Epithelial cell of esophagus (primary cell): ENCODE measurements around the gene SORBS1.

ENCODE experiments used
- DNase-seq: peaks from one replicate; pipeline ENCODE4 v3.0.0; 2010; ENCODE audit warnings: low read depth
- H3K4me3 ChIP-seq: 2 replicates; pipeline ENCODE4 v1.5.1; 2011; ENCODE audit warnings: mild to moderate bottlenecking, low read length, control low read depth
- CTCF ChIP-seq: IDR thresholded peaks from 2 replicates; pipeline ENCODE4 v1.5.1; 2011; ENCODE audit warnings: low read depth, mild to moderate bottlenecking, low read length, control low read depth, inconsistent platforms; ENCODE audit not compliant: insufficient read depth; ENCODE audit errors: missing control alignments

SORBS1 gene

DNA sequence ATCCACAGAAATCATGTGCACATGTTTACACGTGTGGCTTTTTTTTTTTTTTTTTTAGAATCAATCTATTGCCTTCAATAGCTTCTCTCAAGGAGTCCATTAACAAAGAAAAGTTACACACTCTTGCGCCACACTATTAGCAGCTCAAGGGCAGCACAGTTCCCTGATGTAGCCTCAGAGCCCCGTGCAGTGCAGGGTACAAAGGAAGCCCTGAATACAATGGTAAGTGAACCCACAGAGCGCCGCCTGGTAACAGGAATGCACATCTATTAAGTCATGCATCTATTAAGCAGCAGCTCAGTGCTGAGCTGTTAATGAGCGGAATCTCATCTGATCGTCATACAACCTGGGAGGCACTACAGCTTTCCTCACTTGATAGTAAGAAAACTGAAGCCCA lies 156.7 kb downstream of the SORBS1 start:
- H3K4me3 ChIP-seq: no peak overlapping the region
- no peak for TF ChIP-seq CTCF
- no peak for DNase-seq

- H3K4me3 ChIP-seq: no peak overlapping the region
- DNase-seq: no peak
- no peak for TF ChIP-seq CTCF
Observed at GRCh38 chr10:95403700-95404461, 157.3 kb downstream of the SORBS1 start.

- no peak for DNase-seq
- H3K4me3 ChIP-seq: no peak overlapping the region
- no peak for TF ChIP-seq CTCF
Observed at GRCh38 chr10:95401704-95402469, 159.3 kb downstream of the SORBS1 start.

DNA sequence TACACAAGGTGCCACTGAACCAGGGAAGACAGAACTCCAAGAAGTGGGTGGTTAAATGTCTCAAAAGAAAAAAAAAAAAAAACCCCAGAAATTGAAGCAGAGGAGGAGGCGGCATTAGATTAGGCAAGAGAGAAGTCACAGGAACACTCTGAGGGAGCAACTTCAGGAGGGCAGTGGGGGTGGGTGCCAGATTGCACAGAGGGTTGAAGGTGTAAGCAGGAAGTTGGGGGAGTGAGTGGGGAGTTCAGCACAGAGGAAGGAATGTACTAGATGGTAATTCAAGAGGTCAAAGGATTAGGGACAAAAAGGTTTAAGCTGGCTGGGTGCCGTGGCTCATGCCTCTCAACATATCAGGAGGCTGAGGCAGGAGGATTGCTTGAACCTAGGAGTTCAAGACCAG lies 160.4 kb downstream of the SORBS1 start:
- H3K4me3 ChIP-seq: no peak overlapping the region
- no peak for TF ChIP-seq CTCF
- no peak for DNase-seq

GRCh38 chr10:95399183-95399582 lies 162.0 kb downstream of the SORBS1 start:
- no peak overlapping the region for H3K4me3 ChIP-seq
- DNase-seq: no peak
- TF ChIP-seq CTCF: no peak

DNA sequence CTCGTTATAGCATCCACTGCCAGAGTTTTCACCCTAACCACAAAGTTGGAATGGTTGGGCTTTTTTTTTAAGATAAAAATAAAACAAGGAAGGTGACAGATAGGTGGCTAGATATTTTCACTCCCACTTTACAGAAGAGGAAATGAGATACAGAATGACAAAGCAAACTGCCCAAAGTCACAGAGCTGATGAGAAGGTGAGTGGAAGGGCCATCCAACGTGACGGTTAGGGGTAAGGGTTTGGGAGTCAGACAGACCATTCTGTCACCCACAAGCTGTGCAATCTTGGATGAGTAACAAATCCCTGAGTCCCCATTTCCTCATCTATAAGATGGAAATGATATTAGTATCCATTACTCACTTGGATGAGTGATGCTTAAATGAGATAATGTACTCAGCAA lies 163.4 kb downstream of the SORBS1 start:
- DNase-seq: peak; percentile 19
- no peak overlapping the region for H3K4me3 ChIP-seq
- no peak for TF ChIP-seq CTCF
